ENCODE measurements around the gene SARS1.
A peak's percentile ranks its signal among the peaks of the same experiment; 100 is the strongest.
"Not testable (repeated sequence)": the region's sequence is repeated elsewhere in the genome, so short reads cannot be mapped to it uniquely, and the experiment has no call there.

Gene SARS1

GRCh38 chr1:109193653-109194590 lies 19.8 kb upstream of the SARS1 start:
- peak; percentile 88 for DNase-seq

GRCh38 chr1:109197158-109198042 lies 16.3 kb upstream of the SARS1 start:
- DNase-seq, result peak; percentile 58

- DNase-seq, result no peak
Observed at GRCh38 chr1:109198043-109198695, 15.5 kb upstream of the SARS1 start.

- no peak for DNase-seq
Observed at GRCh38 chr1:109198745-109199144, 15.0 kb upstream of the SARS1 start.

- DNase-seq, result no peak
Observed at GRCh38 chr1:109199710-109200109, 14.0 kb upstream of the SARS1 start.

GRCh38 chr1:109201123-109201703 lies 12.5 kb upstream of the SARS1 start:
- DNase-seq, result peak; percentile 81

GRCh38 chr1:109204484-109204883 lies 9.2 kb upstream of the SARS1 start:
- no peak for DNase-seq

GRCh38 chr1:109206339-109206738 lies 7.4 kb upstream of the SARS1 start:
- no peak for DNase-seq

GRCh38 chr1:109207467-109208103 lies 6.1 kb upstream of the SARS1 start:
- peak; percentile 18 for DNase-seq

- no peak for DNase-seq
Observed at GRCh38 chr1:109208394-109208793, 5.3 kb upstream of the SARS1 start.

GRCh38 chr1:109208836-109209463 lies 4.8 kb upstream of the SARS1 start:
- no peak for DNase-seq

- DNase-seq, result peak; percentile 42
Observed at GRCh38 chr1:109210058-109210457, 3.7 kb upstream of the SARS1 start.

GRCh38 chr1:109213345-109213823 lies 334 bp upstream of the SARS1 start:
- DNase-seq, result no peak

- peak; percentile 64 for DNase-seq
Observed at GRCh38 chr1:109214695-109215623, 1.2 kb downstream of the SARS1 start.

- DNase-seq, result no peak
Observed at GRCh38 chr1:109216662-109217061, 2.9 kb downstream of the SARS1 start.

GRCh38 chr1:109218516-109218915 lies 4.8 kb downstream of the SARS1 start:
- no peak for DNase-seq

- DNase-seq, result not testable (repeated sequence)
Observed at GRCh38 chr1:109221201-109221600, 7.5 kb downstream of the SARS1 start.

- peak; percentile 7 for DNase-seq
Observed at GRCh38 chr1:109225308-109225707, 11.6 kb downstream of the SARS1 start.

GRCh38 chr1:109225711-109226445 lies 12.2 kb downstream of the SARS1 start:
- DNase-seq, result peak; percentile 25

- DNase-seq, result no peak
Observed at GRCh38 chr1:109228167-109228566, 14.4 kb downstream of the SARS1 start.
